M059J (cell line): ENCODE measurements around the gene CTNNAL1. TPM values are rescaled to one million over a fixed set of nuclear protein-coding genes. Genes with fewer than 3 reads are reported as not detected.
"Not testable (repeated sequence)": the region's sequence is repeated elsewhere in the genome, so short reads cannot be mapped to it uniquely, and the experiment has no call there.

Experiments used
- DNase-seq: peaks from one replicate; pipeline ENCODE4 v3.0.0-alpha.2; 2012; ENCODE audit warnings: low read depth
- total RNA-seq: library from RNA; depleted of rRNA; stranded (reverse); fragments of >200 nt; shearing (Covaris generic); gene quantifications from 2 replicates; pipeline ENCODE4 v1.2.3, GENCODE V29; 2014; rRNA removed

Gene CTNNAL1, protein sequence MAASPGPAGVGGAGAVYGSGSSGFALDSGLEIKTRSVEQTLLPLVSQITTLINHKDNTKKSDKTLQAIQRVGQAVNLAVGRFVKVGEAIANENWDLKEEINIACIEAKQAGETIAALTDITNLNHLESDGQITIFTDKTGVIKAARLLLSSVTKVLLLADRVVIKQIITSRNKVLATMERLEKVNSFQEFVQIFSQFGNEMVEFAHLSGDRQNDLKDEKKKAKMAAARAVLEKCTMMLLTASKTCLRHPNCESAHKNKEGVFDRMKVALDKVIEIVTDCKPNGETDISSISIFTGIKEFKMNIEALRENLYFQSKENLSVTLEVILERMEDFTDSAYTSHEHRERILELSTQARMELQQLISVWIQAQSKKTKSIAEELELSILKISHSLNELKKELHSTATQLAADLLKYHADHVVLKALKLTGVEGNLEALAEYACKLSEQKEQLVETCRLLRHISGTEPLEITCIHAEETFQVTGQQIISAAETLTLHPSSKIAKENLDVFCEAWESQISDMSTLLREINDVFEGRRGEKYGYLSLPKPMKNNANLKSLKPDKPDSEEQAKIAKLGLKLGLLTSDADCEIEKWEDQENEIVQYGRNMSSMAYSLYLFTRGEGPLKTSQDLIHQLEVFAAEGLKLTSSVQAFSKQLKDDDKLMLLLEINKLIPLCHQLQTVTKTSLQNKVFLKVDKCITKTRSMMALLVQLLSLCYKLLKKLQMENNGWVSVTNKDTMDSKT
- total RNA-seq: 105 and 168 TPM in 2 replicates

DNA sequence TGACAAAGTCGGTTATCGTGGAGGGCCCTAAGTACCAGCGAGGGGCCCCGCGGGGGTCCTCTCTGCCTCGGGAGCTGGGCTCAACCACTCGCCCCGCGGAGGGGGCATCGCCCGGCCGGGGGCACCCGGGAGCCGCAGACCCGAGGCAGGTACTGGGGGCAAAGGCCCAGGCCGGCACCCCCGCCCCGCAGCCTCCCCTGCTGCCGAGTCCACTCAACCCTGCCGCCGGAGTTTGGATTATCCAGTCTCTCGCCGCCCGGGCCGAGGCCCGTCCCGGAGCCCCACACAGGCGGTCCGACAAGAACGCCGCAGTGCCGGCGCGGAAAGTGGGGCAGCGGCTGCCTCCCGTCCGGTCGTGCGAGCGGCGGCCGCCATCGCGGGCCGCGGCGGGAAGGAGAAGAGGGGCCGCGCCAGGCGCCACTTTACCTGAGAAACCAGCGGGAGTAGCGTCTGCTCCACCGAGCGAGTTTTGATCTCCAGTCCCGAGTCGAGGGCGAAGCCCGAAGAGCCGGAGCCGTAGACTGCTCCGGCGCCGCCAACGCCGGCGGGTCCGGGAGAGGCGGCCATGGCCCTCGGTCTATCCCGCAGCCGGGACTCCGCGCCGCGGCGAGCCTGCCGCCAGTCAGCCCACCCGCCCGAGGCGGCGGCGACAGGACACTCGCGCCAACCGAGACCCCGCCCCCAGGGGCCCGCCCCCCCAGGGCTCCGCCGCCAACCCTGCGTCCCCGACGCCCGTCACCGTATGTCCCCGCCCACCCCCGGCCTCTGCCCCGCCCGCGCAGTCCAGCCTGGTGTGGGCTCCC, at the start of gene CTNNAL1:
Gene CTNNAL1, minus strand, starts transcription at position 624 of the 803 bp plus-strand sequence. Its CDS starts 57 bp downstream, at position 567.
- peak; percentile 84 for DNase-seq

- DNase-seq: peak; percentile 35
Measured at GRCh38 chr9:109062543-109062942, 49.2 kb upstream of the CTNNAL1 start.

- no peak for DNase-seq
Measured at GRCh38 chr9:109060191-109060590, 46.9 kb upstream of the CTNNAL1 start.

DNA sequence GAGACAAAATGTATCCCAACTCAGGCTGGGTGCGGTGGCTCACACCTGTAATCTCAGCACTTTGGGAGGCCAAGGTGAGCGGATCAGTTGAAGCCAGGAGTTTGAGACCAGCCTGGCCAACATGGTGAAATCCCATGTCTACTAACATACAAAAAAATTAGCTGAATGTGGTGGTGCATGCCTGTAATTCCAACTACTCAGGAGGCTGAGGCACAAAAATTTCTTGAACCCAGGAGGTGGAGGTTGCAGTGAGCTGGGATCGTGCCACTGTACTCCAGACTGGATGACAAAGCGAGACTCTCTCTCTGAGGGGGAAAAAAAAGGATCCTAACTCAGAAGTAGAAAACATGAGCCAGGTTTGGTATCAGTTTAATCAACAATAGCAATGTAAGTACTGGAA, 39.8 kb upstream of the CTNNAL1 start:
- not testable (repeated sequence) for DNase-seq

- no peak for DNase-seq
Measured at GRCh38 chr9:109052416-109052815, 39.1 kb upstream of the CTNNAL1 start.

- DNase-seq: no peak
Measured at GRCh38 chr9:109051733-109052132, 38.4 kb upstream of the CTNNAL1 start.

DNA sequence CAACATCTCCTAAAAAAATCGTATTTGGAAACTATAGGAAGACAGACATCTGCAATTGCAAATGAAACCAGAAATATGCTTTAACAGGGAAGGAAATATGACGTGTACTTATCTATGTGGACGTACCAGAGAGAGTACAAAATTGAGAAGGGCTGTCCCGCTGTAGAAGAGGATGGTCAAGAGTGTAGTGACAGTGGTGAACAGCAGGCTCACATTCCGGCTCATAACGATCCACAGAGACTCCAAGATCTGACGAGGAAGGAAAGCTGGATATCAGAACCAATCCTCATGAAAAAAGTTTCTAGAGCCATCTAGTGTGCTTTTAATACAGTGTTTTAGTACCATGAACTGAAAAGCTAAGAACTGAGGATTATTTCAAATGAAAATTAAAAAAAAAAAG, 37.1 kb upstream of the CTNNAL1 start:
- DNase-seq: no peak

GRCh38 chr9:109048822-109049221, 35.5 kb upstream of the CTNNAL1 start:
- no peak for DNase-seq

DNA sequence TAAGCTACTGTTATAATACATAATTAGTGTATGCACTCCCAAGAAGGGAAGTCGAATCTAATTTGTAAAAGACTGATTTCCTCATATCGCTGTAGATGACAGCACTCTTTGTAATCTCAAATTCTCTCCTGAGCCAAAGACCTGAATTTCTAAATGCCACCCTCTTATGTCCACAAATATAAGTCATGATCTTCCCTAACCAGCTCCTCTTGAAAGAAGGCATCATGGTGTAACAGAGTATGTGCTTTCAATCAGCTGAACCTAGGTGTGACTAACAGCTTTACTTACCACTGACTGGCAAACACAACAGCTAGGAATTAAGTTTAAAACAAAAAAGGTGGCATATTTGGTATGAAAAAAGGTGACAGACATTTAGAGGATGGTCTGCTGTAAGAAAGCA, 34.0 kb upstream of the CTNNAL1 start:
- DNase-seq: no peak

GRCh38 chr9:109046346-109046745, 33.0 kb upstream of the CTNNAL1 start:
- no peak for DNase-seq

GRCh38 chr9:109043578-109043977, 30.3 kb upstream of the CTNNAL1 start:
- no peak for DNase-seq

GRCh38 chr9:109040571-109040970, 27.3 kb upstream of the CTNNAL1 start:
- no peak for DNase-seq

- no peak for DNase-seq
Measured at GRCh38 chr9:109039539-109039938, 26.2 kb upstream of the CTNNAL1 start.

- no peak for DNase-seq
Measured at GRCh38 chr9:109037946-109038715, 24.8 kb upstream of the CTNNAL1 start.

DNA sequence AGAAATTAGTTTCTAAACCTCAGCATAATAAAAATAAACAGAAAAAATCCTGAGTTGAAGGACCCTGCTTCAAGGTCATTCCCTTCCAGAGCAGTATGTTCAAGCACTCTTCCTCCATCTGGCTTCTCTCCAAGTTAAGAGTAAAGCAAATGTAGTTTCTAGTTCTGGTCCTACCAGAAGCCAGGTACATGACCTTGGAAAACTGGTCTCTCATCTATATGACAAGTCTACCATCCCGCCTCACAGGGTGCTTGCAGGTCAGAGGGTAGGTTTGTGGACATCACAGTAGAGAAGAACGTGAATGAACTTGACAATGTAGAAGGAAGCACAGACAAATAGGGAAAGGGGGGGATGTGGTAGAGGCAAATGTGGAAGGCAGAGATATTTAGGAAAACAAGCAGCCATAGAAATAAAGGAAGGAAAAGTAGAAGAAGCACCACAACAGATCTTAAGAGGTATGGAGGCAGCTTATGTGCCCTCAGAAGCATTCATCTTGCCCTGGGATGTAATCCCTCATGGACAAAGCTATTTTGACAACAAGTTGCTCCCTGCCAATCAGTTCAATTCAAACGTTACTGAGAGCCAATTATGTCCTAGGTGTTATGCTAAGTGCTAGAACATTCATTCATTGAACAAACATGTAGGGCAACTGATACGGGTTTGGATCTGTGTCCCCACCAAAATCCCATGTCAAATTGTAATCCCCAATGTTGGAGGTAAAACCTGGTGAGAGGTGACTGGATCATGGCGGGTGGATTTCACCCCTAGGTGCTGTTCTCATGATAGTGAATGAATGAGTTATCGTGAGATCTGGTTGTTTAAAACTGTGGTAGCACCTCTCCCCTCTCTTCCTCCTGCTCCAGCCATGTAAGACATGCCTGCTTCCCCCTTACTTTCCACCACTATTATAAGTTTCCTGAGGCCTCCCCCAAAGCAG, 23.7 kb upstream of the CTNNAL1 start:
- DNase-seq: peak; percentile 44

- peak; percentile 97 for DNase-seq
Measured at GRCh38 chr9:109035684-109036423, 22.6 kb upstream of the CTNNAL1 start.

GRCh38 chr9:109033941-109034700, 20.8 kb upstream of the CTNNAL1 start:
- DNase-seq: no peak

DNA sequence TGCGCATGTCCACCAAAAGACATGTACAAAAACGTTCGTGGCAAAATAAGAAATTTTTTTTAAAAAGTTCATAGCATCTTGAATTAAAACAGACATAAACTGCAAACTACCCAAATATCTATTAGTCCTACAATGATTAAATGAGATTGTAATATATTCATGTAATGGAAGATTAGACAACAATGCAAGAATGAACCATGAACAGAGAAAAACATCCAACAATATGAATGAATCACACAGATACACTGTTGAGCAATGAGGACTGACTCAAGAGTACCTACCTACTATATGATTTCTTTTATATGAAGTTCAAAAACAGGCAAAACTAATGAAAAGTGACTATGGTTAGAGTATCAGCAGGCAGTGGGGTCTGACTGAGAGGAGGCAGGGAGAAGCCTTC, 17.9 kb upstream of the CTNNAL1 start:
- DNase-seq: no peak

- no peak for DNase-seq
Measured at GRCh38 chr9:109030426-109030825, 17.1 kb upstream of the CTNNAL1 start.
